GM23248 (cell line): Measurements from ENCODE around the gene GON4L.

Experiments used
- EZH2 ChIP-seq: fragments of 200-600 bp; sonication (generic); IDR thresholded peaks from 2 replicates; pipeline ENCODE4 v1.6.1; 2018; ENCODE audit warnings: antibody characterized with exemption, mild to moderate bottlenecking; ENCODE audit not compliant: insufficient read depth, poor library complexity, severe bottlenecking
- EZH2phosphoT487 ChIP-seq: fragments of 200-600 bp; sonication (generic); IDR thresholded peaks from 2 replicates; pipeline ENCODE4 v1.6.1; 2018; ENCODE audit warnings: antibody characterized with exemption, moderate library complexity, mild to moderate bottlenecking, low read depth; ENCODE audit not compliant: insufficient read depth

- TF ChIP-seq EZH2 (no peak), EZH2phosphoT487 (no peak)
Observed at GRCh38 chr1:155859881-155860871, 3.2 kb upstream of the GON4L start.
